Neural progenitor cell (in vitro differentiated cells): Measurements from ENCODE around the gene CYP2A7.

Experiments
- CTCF ChIP-seq: fragments of 200-600 bp; sonication (generic); IDR thresholded peaks from 2 replicates; pipeline ENCODE4 v1.5.1; 2017; ENCODE audit warnings: antibody characterized with exemption, mild to moderate bottlenecking
- EZH2 ChIP-seq: fragments of 200-600 bp; sonication (generic); IDR thresholded peaks from 2 replicates; pipeline ENCODE4 v1.6.1; 2017; ENCODE audit warnings: antibody characterized with exemption, mild to moderate bottlenecking, moderate library complexity
- EZH2phosphoT487 ChIP-seq: fragments of 200-600 bp; sonication (generic); IDR thresholded peaks from 2 replicates; pipeline ENCODE4 v1.6.1; 2017; ENCODE audit warnings: antibody characterized with exemption

DNA sequence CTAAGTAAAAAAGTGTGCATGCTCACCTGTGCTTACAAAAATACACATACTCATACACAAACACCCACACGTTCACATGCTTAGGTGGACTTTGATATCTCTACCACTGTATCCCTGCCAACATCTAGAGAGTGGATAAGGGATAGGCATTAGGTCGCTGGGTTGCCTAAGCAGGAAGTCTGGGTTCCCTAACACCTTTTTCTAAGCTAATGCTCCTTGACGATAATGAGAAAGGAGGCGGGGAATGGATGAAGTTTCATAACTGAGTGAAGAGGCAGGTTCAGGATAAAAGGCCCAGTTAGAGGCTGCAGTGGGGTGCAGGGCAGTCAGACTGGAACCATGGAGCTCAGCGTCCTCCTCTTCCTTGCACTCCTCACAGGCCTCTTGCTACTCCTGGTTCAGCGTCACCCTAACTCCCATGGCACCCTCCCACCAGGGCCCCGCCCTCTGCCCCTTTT is 41.9 kb upstream of the CYP2A7 start:
- TF ChIP-seq CTCF (no peak), EZH2 (no peak), EZH2phosphoT487 (no peak)
